Spleen (tissue), 7 donors: ENCODE results near the gene FSTL4.

Experiments
- POLR2A ChIP-seq, 3 donors: fragments of 450-650 bp; IDR thresholded peaks; one replicate each; pipeline ENCODE4 v1.5.1; 2017; ENCODE audit warnings: antibody characterized with exemption in 3 of 3, mild to moderate bottlenecking in 1 of 3
- POLR2AphosphoS5 ChIP-seq, 3 donors: sonication (generic); formaldehyde crosslinking; IDR thresholded peaks; one replicate each; pipeline ENCODE4 v1.5.1; 2017; ENCODE audit warnings: antibody characterized with exemption in 3 of 3
- TF ChIP-seq, protein P1 (sequence below), 11 experiments: fragments of 200-600 bp in 7 of 11; fragments of 450-650 bp in 4 of 11; sonication (generic) in 4 of 11; IDR thresholded peaks in 8 of 11; conservative IDR thresholded peaks in 3 of 11; 1 replicate in 7 of 11; 2 replicates in 4 of 11; pipeline versions ENCODE4 v1.4.0 to v1.8.0; 2016 to 2021; ENCODE audit warnings: antibody characterized with exemption in 11 of 11, inconsistent platforms in 4 of 11, mild to moderate bottlenecking in 1 of 11
- donor health status: DM: no; HTN: no; CAD: no; lungs with moderate emphysema.
- donor health status: DM: no; HTN: no; CAD: no.
- donor health status: DM: no; HTN: no; CAD: no.

GRCh38 chr5:133482028-133482427 lies 130.3 kb downstream of the FSTL4 start:
- TF ChIP-seq POLR2A (IDR thresholded peaks at IDR 0.05) (no peak), POLR2AphosphoS5 (IDR thresholded peaks at IDR 0.05) (no peak)
- TF ChIP-seq, protein P1, sequence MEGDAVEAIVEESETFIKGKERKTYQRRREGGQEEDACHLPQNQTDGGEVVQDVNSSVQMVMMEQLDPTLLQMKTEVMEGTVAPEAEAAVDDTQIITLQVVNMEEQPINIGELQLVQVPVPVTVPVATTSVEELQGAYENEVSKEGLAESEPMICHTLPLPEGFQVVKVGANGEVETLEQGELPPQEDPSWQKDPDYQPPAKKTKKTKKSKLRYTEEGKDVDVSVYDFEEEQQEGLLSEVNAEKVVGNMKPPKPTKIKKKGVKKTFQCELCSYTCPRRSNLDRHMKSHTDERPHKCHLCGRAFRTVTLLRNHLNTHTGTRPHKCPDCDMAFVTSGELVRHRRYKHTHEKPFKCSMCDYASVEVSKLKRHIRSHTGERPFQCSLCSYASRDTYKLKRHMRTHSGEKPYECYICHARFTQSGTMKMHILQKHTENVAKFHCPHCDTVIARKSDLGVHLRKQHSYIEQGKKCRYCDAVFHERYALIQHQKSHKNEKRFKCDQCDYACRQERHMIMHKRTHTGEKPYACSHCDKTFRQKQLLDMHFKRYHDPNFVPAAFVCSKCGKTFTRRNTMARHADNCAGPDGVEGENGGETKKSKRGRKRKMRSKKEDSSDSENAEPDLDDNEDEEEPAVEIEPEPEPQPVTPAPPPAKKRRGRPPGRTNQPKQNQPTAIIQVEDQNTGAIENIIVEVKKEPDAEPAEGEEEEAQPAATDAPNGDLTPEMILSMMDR (IDR thresholded peaks at IDR 0.05 in 8 of 11, conservative IDR thresholded peaks at IDR 0.05 in 3 of 11): no peak
